Adrenal gland (tissue), 12 donors: ENCODE data around the gene FYN. TPM values are rescaled to one million over a fixed set of nuclear protein-coding genes. Genes with fewer than 3 reads are reported as not detected.

Source experiments
- DNase-seq, 7 donors: peaks; one replicate each; pipeline ENCODE4 v3.0.0-alpha.2; 2019 to 2020
- H3K27ac ChIP-seq, 5 donors: fragments of 200-600 bp; sonication (generic) in 4 of 5; 1 replicate in 3 of 5; 2 replicates in 2 of 5; pipeline versions ENCODE4 v1.5.1 to v1.8.0; 2016 to 2020; ENCODE audit warnings: mild to moderate bottlenecking in 1 of 5
- H3K27me3 ChIP-seq: fragments of 200-600 bp; 2 replicates; pipeline ENCODE4 v1.8.0; 2021
- H3K36me3 ChIP-seq, 2 donors: fragments of 200-600 bp; replicated peaks in 1 of 2; 1 replicate in 1 of 2; 2 replicates in 1 of 2; pipeline versions ENCODE4 v1.5.1 to v1.8.0; 2018 to 2022
- H3K4me1 ChIP-seq, 2 donors: fragments of 200-600 bp; replicated peaks in 1 of 2; 1 replicate in 1 of 2; 2 replicates in 1 of 2; pipeline versions ENCODE4 v1.5.1 to v1.8.0; 2018 to 2021
- H3K4me3 ChIP-seq, 4 donors: fragments of 200-600 bp; sonication (generic) in 3 of 4; one replicate each; pipeline ENCODE4 v1.5.1; 2016 to 2018
- H3K9me3 ChIP-seq, 3 donors: fragments of 200-600 bp; sonication (generic) in 1 of 3; replicated peaks in 1 of 3; 1 replicate in 2 of 3; 2 replicates in 1 of 3; pipeline versions ENCODE4 v1.5.1 to v1.8.0; 2016 to 2021
- CTCF ChIP-seq, 6 experiments: fragments of 450-650 bp in 4 of 6; fragments of 200-600 bp in 2 of 6; sonication (generic) in 1 of 6; IDR thresholded peaks; 1 replicate in 5 of 6; 2 replicates in 1 of 6; pipeline versions ENCODE4 v1.5.1 to v1.8.0; 2016 to 2021; ENCODE audit warnings: antibody characterized with exemption in 6 of 6, mild to moderate bottlenecking in 2 of 6, moderate library complexity in 1 of 6
- POLR2A ChIP-seq, 2 donors: fragments of 450-650 bp; IDR thresholded peaks; one replicate each; pipeline ENCODE4 v1.6.1; 2017; ENCODE audit warnings: antibody characterized with exemption in 2 of 2, mild to moderate bottlenecking in 2 of 2, moderate library complexity in 1 of 2
- WGBS, 4 donors: extraction: QIAGEN DNeasy Blood & Tissue Kit in 2 of 4; methylation state at CpG; one replicate each; pipeline versions ENCODE4 v1.1.5 to v1.1.7; 2013 to 2017; 5-methylcytosine and 5-hydroxymethylcytosine counted together
- intact Hi-C, 2 donors: fragments of 100-400 bp; cut with DNase I; formaldehyde crosslinking; loops; one replicate each; pipeline versions ENCODE4 v1.14.1 to v1.15.0; 2022 to 2023
- polyA plus RNA-seq, 3 donors: library from polyadenylated mRNA; stranded (reverse); fragments of 200-250 nt in 2 of 3; fragments of 350-450 nt in 1 of 3; fragmentation: Illumina TruSeq in 1 of 3; extraction: RNeasy Lipid Tissue Mini Kit (QIAGEN cat#74804) in 1 of 3; gene quantifications; one replicate each; pipeline ENCODE4 v1.2.3, GENCODE V29; 2013 to 2014
- total RNA-seq, 9 donors: library from RNA; depleted of rRNA in 4 of 9; stranded (reverse); fragments of >200 nt in 4 of 9; fragments of 120-200 nt in 1 of 9; fragmentation: NEBNext Ultra II Directional in 1 of 9; extraction: Animal tissue kit (Norgen Biotek cat#: 25700) in 1 of 9; gene quantifications; one replicate each; pipeline versions ENCODE4 v1.1.0 to v1.2.4, GENCODE V29; 2013 to 2023
- donor health status: healthy with polysubstance abuse.
- donor health status: Bipolar disorder and iron deficiency.
- donor health status: DM: yes; HTN: yes; CAD: no.
- donor health status: DM: no; HTN: no; CAD: no.
- donor health status: DM: no; HTN: no; CAD: no.
- donor health status: DM: yes; HTN: yes; CAD: no.

FYN gene
- total and polyA plus RNA-seq, 12 donors, result 10.7 to 36.5 (median 19.8) TPM

- H3K27ac ChIP-seq, result no peak overlapping the region
- 82 to 94% (median 90%) methylated on average over 5 of the region's 5 CpGs for WGBS, 4 donors
Measured at GRCh38 chr6:111782192-111782809, 91.0 kb downstream of the FYN start.

GRCh38 chr6:111781041-111781708 is 92.1 kb downstream of the FYN start:
- intact Hi-C loops, result no loop called here
- Histone ChIP-seq H3K4me1 (peaks cover 0 to 8% of the 10 kb centered on the region in 2 donors), H3K27me3 (no peaks in the 10 kb centered on the region), H3K9me3 (no peaks in the 10 kb centered on the region), H3K4me3 (no peak overlapping the region), H3K36me3 (no peaks in the 10 kb centered on the region), H3K27ac (peak overlapping the region in 1 of 5 donors; percentile 4)
- TF ChIP-seq POLR2A (IDR thresholded peaks at IDR 0.05) (no peak), CTCF (IDR thresholded peaks at IDR 0.05) (no peak)
- DNase-seq, result no peak
- 76 to 81% (median 80%) methylated on average over 11 of the region's 11 CpGs for WGBS, 4 donors

More at GRCh38 chr6:111782192-111782809, 91.0 kb downstream of the FYN start:
- no peak for DNase-seq
- TF ChIP-seq POLR2A (IDR thresholded peaks at IDR 0.05), result no peak
- TF ChIP-seq CTCF (IDR thresholded peaks at IDR 0.05), result no peak
- no peaks in the 10 kb centered on the region for H3K9me3 ChIP-seq
- intact Hi-C loops, result no loop called here
- no peak overlapping the region for H3K4me3 ChIP-seq
- no peaks in the 10 kb centered on the region for H3K36me3 ChIP-seq
- H3K4me1 ChIP-seq, result no peaks in the 10 kb centered on the region
- H3K27me3 ChIP-seq, result no peaks in the 10 kb centered on the region

- Histone ChIP-seq H3K4me3 (no peak overlapping the region), H3K27ac (no peak overlapping the region), H3K9me3 (no peaks in the 10 kb centered on the region), H3K4me1 (peaks cover 0 to 14% of the 10 kb centered on the region in 2 donors), H3K27me3 (no peaks in the 10 kb centered on the region), H3K36me3 (no peaks in the 10 kb centered on the region)
- DNase-seq, result no peak
- TF ChIP-seq CTCF (IDR thresholded peaks at IDR 0.05) (no peak), POLR2A (IDR thresholded peaks at IDR 0.05) (no peak)
- intact Hi-C loops, result no loop called here
- 89 to 93% (median 92%) methylated on average over 5 of the region's 5 CpGs for WGBS, 4 donors
Measured at GRCh38 chr6:111780393-111780792, 92.9 kb downstream of the FYN start.

GRCh38 chr6:111779660-111780059 is 93.6 kb downstream of the FYN start:
- no peaks in the 10 kb centered on the region for H3K36me3 ChIP-seq
- no peak overlapping the region for H3K4me3 ChIP-seq
- H3K27me3 ChIP-seq, result no peaks in the 10 kb centered on the region
- H3K9me3 ChIP-seq, result no peaks in the 10 kb centered on the region
- no peak for TF ChIP-seq CTCF (IDR thresholded peaks at IDR 0.05)
- no peak for TF ChIP-seq POLR2A (IDR thresholded peaks at IDR 0.05)
- DNase-seq, result no peak
- no peak overlapping the region for H3K27ac ChIP-seq
- intact Hi-C loops, result no loop called here
- WGBS, 4 donors, result 90 to 98% (median 98%) methylated on average over 2 of the region's 2 CpGs
- H3K4me1 ChIP-seq, result peaks cover 0 to 14% of the 10 kb centered on the region in 2 donors
